Testis (tissue), 2 donors: ENCODE data around the gene WNT11.

ENCODE experiments used
- POLR2A ChIP-seq: fragments of 450-650 bp; IDR thresholded peaks from one replicate; pipeline ENCODE4 v1.6.1; 2017; ENCODE audit warnings: antibody characterized with exemption, mild to moderate bottlenecking, moderate library complexity
- TF ChIP-seq, protein P1 (sequence below), 3 experiments: fragments of 450-650 bp in 2 of 3; fragments of 200-600 bp in 1 of 3; sonication (generic) in 1 of 3; IDR thresholded peaks; one replicate each; pipeline ENCODE4 v1.5.1; 2016 to 2019; ENCODE audit warnings: antibody characterized with exemption in 3 of 3, mild to moderate bottlenecking in 2 of 3, moderate library complexity in 1 of 3

DNA sequence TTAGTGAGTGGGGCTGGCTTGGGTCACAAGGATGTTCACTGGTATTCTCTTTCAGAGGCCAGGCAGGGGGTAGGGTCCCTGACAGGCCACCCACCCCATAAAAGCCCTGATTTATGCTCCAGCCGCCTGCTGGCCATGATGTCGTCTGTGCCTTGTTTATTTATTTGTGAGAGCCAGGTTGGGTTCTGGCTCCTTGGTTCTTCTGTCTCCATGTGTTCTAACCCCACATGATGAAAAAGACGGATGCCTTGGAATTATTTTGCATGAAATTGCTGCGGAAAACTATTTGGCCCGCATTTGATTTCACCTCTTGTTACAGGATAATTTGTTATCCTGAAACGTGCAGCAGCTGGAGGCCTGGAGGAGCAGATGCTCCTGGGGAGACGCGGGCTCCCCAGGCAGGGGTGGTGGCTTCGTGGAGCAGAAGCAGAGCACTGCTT lies 46.3 kb upstream of the WNT11 start:
- TF ChIP-seq, protein P1, sequence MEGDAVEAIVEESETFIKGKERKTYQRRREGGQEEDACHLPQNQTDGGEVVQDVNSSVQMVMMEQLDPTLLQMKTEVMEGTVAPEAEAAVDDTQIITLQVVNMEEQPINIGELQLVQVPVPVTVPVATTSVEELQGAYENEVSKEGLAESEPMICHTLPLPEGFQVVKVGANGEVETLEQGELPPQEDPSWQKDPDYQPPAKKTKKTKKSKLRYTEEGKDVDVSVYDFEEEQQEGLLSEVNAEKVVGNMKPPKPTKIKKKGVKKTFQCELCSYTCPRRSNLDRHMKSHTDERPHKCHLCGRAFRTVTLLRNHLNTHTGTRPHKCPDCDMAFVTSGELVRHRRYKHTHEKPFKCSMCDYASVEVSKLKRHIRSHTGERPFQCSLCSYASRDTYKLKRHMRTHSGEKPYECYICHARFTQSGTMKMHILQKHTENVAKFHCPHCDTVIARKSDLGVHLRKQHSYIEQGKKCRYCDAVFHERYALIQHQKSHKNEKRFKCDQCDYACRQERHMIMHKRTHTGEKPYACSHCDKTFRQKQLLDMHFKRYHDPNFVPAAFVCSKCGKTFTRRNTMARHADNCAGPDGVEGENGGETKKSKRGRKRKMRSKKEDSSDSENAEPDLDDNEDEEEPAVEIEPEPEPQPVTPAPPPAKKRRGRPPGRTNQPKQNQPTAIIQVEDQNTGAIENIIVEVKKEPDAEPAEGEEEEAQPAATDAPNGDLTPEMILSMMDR (IDR thresholded peaks at IDR 0.05) = no peak
- no peak for TF ChIP-seq POLR2A
